Measurements from ENCODE around the gene ZFTA. TPM values are rescaled to one million over a fixed set of nuclear protein-coding genes. Genes with fewer than 3 reads are reported as not detected.
"Not testable (repeated sequence)": the region's sequence is repeated elsewhere in the genome, so short reads cannot be mapped to it uniquely, and the experiment has no call there.

ZFTA gene
- 40.9 TPM for polyA plus RNA-seq (ENCODE audit: insufficient read length)
- long read RNA-seq, donor 1, full-length matches to known transcripts = 6 of 17 reads
- long read RNA-seq, donor 1, partial matches to known transcripts = 11 of 17 reads
- long read RNA-seq, donor 1, other reads (novel, unspliced or antisense) = 0 of 17 reads
- long read RNA-seq, donor 2, partial matches to known transcripts = 5 of 7 reads
- long read RNA-seq, donor 2, other reads (novel, unspliced or antisense) = 0 of 7 reads
- long read RNA-seq, donor 3, full-length matches to known transcripts = 3 of 3 reads
- long read RNA-seq, donor 3, partial matches to known transcripts = 0 of 3 reads
- long read RNA-seq, donor 3, other reads (novel, unspliced or antisense) = 0 of 3 reads
- long read RNA-seq, donor 4 = 0 reads
- long read RNA-seq, donor 5, full-length matches to known transcripts = 3 of 3 reads
- long read RNA-seq, donor 5, partial matches to known transcripts = 0 of 3 reads
- long read RNA-seq, donor 5, other reads (novel, unspliced or antisense) = 0 of 3 reads
- long read RNA-seq, donor 6, full-length matches to known transcripts = 3 of 47 reads
- long read RNA-seq, donor 6, partial matches to known transcripts = 44 of 47 reads
- long read RNA-seq, donor 6, other reads (novel, unspliced or antisense) = 0 of 47 reads
- long read RNA-seq, donor 7, full-length matches to known transcripts = 8 of 16 reads
- long read RNA-seq, donor 7, partial matches to known transcripts = 8 of 16 reads
- long read RNA-seq, donor 7, other reads (novel, unspliced or antisense) = 0 of 16 reads
- long read RNA-seq, donor 8, full-length matches to known transcripts = 3 of 3 reads
- long read RNA-seq, donor 8, partial matches to known transcripts = 0 of 3 reads
- long read RNA-seq, donor 8, other reads (novel, unspliced or antisense) = 0 of 3 reads

DNA sequence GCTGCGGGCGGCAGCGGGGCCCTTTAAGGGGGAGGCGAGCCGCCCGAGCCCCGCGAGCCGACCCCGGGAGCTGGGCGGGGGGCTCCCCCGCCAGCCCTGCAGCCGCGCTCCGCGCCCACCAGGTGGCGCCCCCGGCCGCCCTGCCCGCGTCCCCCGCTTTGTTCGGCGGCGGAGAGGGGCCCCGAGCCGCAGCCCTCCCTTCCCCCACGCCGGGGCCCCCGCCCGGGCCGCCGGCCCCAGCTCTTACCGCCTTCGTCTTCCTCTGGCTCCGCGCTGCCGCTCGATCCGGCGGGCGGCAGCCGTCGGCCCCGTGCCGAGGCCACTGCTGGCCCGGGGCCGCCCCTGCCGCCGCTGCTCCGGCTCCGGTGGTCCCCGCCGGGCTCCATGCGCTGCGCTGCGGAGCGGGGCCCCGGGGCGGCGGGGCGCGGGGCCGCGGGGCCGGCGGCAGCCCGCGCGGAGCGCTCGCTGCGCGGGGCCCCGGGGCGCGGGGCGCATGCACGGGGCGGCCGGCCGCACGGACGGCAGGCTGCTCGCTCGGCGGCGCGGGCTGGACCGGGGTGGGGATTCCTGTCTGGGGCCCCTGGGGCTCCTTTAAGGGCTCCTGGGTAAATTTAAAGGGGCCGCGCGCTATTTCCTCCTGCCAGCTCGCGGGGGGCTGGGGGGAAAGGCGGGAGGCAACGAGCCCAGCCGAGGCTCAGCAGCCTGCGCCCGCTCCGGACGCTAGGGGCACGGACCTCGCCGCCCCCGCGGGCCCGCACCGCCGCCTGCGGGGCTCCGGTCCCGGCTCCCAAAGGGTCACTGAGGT lies at the start of gene ZFTA:
ZFTA (minus strand) TSS at position 539 of the 805 bp plus-strand sequence; CDS start at position 386, 153 bp downstream.
- DNase-seq = peak; percentile 67

GRCh38 chr11:63817758-63818498 lies 49.4 kb upstream of the ZFTA start:
- no peak for DNase-seq

- no peak for DNase-seq
These were observed 48.2 kb upstream of the ZFTA start for GRCh38 chr11:63816732-63817131.

GRCh38 chr11:63816166-63816565 lies 47.6 kb upstream of the ZFTA start:
- no peak for DNase-seq

GRCh38 chr11:63814383-63814736 lies 45.8 kb upstream of the ZFTA start:
- no peak for DNase-seq

DNA sequence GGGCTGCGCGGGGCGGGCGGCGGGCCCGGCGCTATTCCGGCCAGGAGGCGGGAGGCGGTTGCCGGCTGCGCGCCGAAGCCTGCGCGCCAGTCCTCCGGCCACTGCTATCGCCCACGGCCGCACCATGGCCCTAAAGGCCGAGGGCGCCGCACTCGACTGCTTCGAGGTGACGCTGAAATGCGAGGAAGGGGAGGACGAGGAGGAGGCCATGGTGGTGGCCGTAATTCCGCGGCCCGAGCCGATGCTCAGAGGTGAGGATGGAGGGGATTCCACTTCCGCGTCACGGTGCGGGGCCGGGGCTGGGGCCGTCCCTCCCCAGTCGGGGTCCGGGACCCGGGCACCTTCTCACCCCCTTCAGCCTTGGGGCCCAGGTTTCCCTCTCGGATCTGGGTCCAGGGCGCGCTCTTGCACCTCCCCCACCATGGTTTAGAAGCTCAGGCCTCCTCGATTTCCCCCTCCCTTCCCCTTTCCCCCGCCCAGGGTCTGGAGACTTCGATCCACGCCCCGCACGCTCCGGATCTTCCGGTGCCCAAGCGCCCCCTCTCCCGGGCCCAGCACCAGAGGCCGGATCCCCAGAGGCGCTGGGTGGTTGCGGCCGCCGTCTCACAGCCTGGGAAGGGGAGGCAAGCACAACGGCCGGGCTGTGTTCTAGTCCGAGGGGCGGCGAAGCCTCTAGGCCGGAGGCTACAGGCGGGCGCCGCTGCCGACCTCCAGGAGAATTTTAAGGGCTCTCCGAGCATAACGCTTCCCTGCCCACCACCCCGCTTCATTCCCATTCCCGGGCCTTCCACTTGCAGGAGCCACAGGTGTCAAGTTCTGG lies 45.2 kb upstream of the ZFTA start:
- DNase-seq = no peak

GRCh38 chr11:63813035-63813562 lies 44.5 kb upstream of the ZFTA start, which contains the start of gene SPINDOC:
Gene SPINDOC, plus strand, starts transcription at chr11:63813456. Its CDS starts 231 bp downstream, at chr11:63813687.
- DNase-seq = no peak

GRCh38 chr11:63811522-63811921 lies 42.9 kb upstream of the ZFTA start:
- no peak for DNase-seq

DNA sequence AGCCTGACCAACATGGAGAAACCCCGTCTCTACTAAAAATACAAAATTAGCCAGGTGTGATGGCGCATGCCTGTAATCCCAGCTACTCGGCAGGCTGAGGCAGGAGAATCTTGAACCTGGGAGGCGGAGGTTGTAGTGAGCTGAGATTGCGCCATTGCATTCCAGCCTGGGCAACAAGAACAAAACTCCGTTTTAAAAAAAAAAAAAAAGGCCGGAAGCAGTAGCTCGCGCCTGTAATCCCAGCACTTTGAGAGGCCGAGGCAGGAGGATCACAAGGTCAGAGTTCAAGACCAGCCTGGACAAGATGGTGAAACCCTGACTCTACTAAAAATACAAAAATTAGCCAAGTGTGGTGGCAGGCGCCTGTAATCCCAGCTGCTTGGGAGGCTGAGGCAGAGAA lies 41.8 kb upstream of the ZFTA start:
- not testable (repeated sequence) for DNase-seq

GRCh38 chr11:63805844-63806415 lies 37.4 kb upstream of the ZFTA start:
- DNase-seq = no peak

DNA sequence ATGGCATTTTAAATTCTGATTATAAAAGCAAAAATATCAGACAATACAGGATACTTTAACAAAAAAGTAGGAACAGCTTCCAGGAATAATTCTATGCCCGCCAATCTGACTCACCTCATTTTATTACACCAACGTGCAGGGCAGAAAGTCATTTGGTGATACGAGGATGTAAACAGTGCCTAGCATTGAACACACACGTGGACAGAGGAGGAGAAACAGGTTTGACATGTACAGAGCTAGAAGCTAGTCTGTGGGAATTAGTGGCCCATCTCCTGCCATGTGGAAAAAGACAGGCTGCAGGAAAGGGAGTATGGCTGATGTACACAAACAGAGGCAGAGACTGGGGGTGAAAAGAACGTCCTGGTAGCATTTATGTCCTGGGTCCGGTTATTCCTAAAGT lies 35.7 kb upstream of the ZFTA start:
- no peak for DNase-seq

- no peak for DNase-seq
These were observed 34.3 kb upstream of the ZFTA start for GRCh38 chr11:63802637-63803414.

GRCh38 chr11:63800921-63801320 lies 32.3 kb upstream of the ZFTA start:
- DNase-seq = no peak

GRCh38 chr11:63795066-63795465 lies 26.5 kb upstream of the ZFTA start:
- no peak for DNase-seq

GRCh38 chr11:63793161-63793560 lies 24.6 kb upstream of the ZFTA start:
- DNase-seq = no peak

DNA sequence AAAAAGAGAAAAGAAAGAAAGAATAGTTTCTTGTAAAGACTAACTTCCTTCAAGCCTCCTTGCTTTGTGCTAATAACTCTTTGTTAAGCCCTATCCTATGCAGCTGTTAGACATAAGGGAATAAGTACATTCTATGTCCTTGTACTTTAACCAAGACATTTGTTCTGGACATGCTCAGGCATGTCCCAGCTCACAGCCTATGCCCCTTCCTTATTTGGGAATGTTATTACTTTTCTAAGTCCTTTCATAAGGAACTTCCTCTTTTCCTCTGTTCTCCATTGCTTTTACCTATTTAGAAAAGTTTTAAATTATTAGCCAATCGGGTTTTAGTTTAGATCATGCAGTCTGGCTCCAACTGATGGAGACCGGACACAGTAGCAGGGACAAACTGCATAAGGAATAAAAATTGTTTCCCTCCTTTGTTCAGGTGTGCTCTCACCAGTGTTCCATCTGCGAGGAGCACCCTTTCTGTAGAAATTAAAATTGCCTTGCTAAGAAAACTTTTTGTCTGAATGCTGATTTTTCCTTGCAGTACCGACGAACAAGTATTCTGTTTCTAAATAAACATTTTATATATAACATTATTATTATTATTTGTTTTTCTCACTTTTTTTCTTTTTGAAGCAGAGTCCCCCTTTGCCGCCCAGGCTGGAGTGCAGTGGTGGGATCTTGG lies 23.1 kb upstream of the ZFTA start:
- no peak for DNase-seq

- DNase-seq = no peak
These were observed 17.2 kb upstream of the ZFTA start for GRCh38 chr11:63785823-63786222.

- DNase-seq = no peak
These were observed 15.5 kb upstream of the ZFTA start for GRCh38 chr11:63783925-63784592.

Data from left kidney (tissue), 8 donors.